Measurements from ENCODE around the gene ASPHD2.

ASPHD2 gene

GRCh38 chr22:26447584-26448329 lies 18.7 kb downstream of the ASPHD2 start:
- no peak for DNase-seq

- DNase-seq: no peak
These were observed 19.3 kb downstream of the ASPHD2 start for GRCh38 chr22:26448334-26448733.

- no peak for DNase-seq
These were observed 19.9 kb downstream of the ASPHD2 start for GRCh38 chr22:26448941-26449340.

- no peak for DNase-seq
These were observed 21.6 kb downstream of the ASPHD2 start for GRCh38 chr22:26450453-26451185.

GRCh38 chr22:26452236-26453016 lies 23.4 kb downstream of the ASPHD2 start:
- DNase-seq: no peak

GRCh38 chr22:26453216-26453615 lies 24.2 kb downstream of the ASPHD2 start:
- no peak for DNase-seq

GRCh38 chr22:26453812-26454500 lies 24.9 kb downstream of the ASPHD2 start:
- no peak for DNase-seq

- DNase-seq: no peak
These were observed 28.7 kb downstream of the ASPHD2 start for GRCh38 chr22:26457661-26458272.

GRCh38 chr22:26460202-26460601 lies 31.1 kb downstream of the ASPHD2 start:
- no peak for DNase-seq

- peak; percentile 33 to 43 for DNase-seq
These were observed 32.2 kb downstream of the ASPHD2 start for GRCh38 chr22:26461188-26461810.

- no peak for DNase-seq
These were observed 33.0 kb downstream of the ASPHD2 start for GRCh38 chr22:26462051-26462450.

GRCh38 chr22:26462641-26463040 lies 33.6 kb downstream of the ASPHD2 start:
- no peak for DNase-seq

GRCh38 chr22:26463101-26463661 lies 34.1 kb downstream of the ASPHD2 start:
- DNase-seq: no peak

GRCh38 chr22:26463688-26464087 lies 34.6 kb downstream of the ASPHD2 start:
- no peak for DNase-seq

GRCh38 chr22:26464312-26464711 lies 35.3 kb downstream of the ASPHD2 start:
- no peak for DNase-seq

- no peak for DNase-seq
These were observed 37.1 kb downstream of the ASPHD2 start for GRCh38 chr22:26466196-26466595.

- DNase-seq: no peak
These were observed 41.7 kb downstream of the ASPHD2 start for GRCh38 chr22:26470807-26471206.

- DNase-seq: no peak
These were observed 42.5 kb downstream of the ASPHD2 start for GRCh38 chr22:26471522-26471921.

- no peak for DNase-seq
These were observed 45.6 kb downstream of the ASPHD2 start for GRCh38 chr22:26474682-26475081.

GRCh38 chr22:26476705-26477340 lies 47.8 kb downstream of the ASPHD2 start:
- no peak for DNase-seq

- no peak for DNase-seq
These were observed 48.3 kb downstream of the ASPHD2 start for GRCh38 chr22:26477341-26477731.

All from activated CD4-positive, alpha-beta T cell treated with anti-CD3 and anti-CD28 coated beads for 4 hours (primary cell).